HG03442 (cell line): ENCODE results near the gene TTC32.

ENCODE experiments used
- ATAC-seq: cut with Tn5 transposase; IDR thresholded peaks from one replicate; pipeline ENCODE4 v1.9.1; 2021; ENCODE audit warnings: mild to moderate bottlenecking, moderate library complexity; ENCODE audit not compliant: unreplicated experiment

TTC32 gene

DNA sequence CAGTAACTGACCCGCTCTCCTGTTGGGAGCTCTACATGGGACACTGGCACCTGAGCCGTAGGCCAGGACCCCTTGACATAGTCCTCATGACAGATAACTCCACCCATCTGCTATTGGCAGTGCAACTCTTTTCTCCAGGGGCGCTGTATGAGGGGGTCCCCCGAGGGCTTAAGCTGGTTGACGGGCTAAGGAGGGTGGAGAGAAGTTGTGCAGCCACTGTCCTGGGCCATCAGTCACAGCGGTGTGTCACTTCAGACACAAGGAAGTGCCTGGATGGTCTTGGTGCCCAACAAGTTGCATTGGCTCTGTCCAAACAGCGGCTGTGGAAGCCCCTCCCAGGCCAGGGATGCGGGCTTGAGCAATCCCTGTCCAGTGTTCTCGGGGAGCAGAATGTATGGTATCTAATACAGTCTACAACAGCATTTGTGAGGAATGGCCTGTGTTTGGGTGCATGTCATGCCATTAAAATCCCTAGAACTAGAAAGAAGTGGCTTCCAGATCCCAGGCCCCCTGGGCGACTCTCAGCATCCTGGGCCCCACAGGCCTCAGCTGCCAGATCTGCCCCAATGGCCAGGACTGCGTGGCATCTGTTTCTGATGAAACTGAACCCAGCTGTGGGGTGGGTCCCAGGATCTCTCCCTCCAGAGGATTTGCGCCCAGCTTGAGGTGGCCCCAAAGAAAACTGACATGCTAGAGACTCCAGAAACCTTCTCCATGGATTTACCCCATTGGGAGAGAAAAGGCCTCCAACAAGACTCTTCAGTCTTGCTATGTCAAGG is 23.3 kb downstream of the TTC32 start:
- ATAC-seq: no peak

DNA sequence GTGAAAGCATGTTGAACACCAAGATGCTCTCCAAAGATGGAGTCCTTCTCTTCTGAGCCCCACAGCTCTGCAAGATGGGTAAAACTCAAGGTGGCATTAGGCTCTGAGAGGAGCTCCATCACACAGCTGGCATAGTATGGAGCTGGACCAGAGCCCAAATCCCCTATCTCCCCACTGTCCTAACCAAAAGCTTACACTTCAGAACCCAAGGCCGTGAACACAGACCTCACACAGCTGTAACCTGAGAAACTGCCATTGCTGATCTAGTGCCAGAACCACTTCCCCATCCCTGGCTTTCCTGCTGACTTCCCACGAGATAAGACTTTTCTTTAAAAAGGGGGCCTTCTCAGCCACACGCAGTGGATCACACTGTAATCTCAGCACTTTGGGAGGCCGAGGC is 25.0 kb downstream of the TTC32 start:
- no peak for ATAC-seq

DNA sequence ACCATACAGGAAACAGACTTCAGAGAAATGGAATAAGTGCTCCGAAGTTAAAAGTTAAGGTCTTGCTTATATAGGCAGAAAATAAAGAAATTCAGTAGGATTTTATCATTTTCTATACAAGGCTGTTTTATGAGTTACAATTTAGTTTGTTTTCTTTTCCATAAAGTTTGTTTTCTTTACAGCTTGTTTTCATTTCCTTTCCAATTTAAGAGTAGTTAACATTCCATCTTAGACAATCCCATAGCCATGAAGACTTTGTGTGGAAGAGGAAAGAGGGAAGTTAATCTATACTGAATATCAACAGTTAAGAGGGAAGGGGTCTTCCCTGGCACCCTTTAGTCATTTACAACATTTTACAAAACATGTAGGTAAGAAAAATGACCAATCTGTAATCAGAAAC is 26.5 kb downstream of the TTC32 start:
- no peak for ATAC-seq

DNA sequence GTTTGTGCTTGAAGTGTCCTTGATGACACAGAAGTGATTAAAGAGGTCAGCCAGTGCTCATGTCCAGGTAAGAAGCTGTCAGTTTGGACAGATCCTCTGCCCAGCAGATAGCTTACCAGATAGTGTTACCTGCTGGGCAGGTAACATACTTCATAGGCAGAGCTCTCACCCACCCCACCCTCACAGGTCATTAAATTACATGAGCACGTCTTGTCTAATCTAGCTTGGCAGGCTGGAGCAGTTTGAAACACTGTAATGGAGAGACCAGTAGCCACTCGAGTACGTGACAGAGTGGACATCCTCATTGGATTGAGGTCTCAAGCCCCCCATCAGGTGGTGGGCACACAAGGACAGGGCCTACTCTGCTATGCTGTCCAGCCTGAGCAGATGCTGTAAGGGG is 27.1 kb downstream of the TTC32 start:
- no peak for ATAC-seq

DNA sequence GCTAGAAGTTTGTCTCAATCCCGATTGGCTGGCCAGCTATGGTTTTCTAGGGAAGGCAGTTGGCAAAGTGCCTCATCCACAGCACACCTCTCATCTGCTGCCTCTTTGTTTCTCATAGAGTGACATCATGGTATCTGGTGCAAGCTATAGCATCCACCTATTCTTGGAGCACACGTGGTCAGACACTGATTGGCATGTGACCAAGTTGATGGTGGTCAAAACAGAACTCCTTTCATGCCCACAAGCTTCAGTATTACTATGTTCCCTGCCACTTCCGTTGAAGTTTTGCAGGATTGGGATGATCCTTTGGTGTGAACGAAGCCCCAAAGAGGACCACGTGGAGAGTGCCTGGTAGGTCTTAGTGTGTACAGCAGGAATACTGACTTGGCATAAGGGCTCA is 28.8 kb downstream of the TTC32 start:
- ATAC-seq: no peak

DNA sequence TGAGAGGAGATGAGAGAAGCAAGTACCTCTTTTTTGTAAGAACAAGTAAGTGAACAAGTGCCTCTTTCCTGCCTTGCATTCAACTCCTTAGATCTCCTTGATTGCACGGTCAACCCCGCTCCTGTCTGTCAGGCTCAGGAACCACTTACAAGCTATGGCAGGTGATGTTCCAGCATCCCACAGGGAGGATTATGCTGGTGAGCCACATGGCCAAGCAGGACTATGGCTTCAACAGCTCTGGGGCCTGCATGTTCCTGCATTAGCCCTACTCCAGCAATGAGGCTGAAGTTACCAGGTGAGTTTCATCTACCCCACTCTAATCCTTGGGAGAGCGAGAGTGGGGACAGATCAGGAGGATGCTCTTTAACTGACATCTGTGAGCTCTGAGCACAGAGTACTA is 29.5 kb downstream of the TTC32 start:
- no peak for ATAC-seq

DNA sequence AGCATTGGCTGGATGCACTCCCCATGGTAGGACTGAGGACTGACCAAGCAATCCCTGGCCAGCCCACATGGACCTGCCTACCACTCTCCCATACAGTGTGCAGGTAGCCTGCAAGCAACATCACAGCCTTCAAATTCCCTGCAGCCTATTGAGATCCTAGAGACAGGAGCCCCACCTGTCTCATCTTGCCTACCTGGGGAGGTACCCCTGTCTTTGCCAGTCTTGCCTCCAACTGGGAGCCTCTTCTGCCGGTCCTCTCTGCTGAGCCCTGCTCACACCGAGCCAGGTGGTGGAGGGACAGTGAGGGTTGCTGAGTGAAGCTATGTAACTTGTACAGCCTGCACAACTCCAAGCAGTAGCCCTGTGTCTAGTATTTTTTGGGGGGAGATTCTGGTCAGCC is 29.9 kb downstream of the TTC32 start:
- ATAC-seq: no peak

DNA sequence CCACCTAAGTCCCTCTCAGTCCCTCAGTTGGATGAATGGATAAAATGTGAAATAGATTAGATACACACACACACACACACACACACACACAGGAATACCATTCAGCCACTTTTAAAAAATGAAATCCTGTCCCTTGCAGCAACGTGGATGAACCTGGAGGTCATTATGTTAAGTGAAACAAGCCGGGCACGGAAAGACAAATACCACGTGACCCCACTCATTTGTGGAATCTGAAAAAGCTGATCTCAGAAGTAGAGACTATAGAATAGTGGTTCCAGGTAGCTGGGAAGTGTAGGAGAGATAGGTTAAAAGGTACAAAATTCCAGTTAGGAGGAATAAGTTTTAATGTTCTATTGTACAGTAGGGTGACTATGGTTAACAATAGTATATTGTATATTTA is 31.0 kb downstream of the TTC32 start:
- ATAC-seq: no peak

DNA sequence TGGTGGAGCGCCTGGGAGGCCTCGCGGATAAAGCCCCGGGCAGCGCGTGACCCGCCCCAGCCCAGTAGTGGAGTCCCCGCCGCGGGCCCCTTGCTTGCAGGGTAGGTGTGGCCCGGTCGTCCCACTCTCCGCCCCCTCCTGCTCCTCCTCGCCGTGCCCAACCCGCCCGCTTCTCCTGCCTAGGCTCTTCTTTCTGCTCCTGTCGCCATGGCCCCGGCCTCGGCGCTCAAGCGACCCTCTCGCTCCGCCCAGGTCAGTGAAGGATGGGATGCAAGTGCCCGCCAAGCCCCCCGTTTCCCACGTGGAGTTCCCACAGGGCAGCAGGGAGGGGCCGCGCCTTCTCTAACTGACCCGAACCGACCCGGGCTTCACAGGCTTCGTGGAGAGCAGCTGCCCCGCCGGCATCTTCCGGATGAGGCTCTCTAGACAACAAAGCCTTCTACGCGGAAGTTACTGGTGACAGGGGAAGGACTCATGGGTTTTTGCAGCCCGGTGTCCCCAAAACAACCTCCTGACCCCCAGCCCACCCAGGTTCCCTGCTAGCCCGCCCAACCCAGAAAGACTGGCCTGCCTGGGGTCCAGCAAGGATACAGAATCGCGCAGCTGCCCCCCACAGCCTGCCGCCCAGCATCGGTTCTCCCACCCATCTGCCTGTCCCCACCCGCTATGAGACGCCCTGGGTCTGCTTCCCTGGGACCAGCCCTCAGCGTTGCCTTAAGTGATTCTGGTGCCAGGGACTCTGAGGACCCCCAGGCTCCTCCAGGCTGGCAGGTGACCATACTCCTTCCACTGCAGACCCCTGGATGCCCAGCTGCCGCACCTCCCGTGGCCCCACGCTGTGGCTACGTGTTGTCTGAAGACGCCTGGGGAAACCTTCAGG is 32.8 kb downstream of the TTC32 start:
- ATAC-seq: peak; percentile 79

DNA sequence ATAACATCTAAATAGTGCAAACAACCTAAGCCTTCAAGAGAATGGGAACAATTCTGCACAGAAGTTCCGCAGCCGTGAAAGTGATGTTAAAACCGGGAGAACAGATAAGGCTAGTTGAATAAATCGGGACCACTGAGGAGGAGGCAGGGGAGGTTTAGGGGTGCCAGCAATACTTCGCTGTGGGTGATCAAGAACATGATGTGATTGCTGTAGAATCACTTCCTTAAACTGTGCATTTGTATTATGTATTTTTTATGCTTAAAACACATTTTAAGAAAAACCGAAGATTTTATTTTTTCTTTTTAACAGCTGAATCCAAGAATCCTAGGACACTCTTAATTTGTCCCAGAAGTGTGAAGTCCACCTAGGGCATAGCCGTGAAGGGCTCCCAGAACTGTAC is 33.6 kb downstream of the TTC32 start:
- peak; percentile 1 for ATAC-seq

DNA sequence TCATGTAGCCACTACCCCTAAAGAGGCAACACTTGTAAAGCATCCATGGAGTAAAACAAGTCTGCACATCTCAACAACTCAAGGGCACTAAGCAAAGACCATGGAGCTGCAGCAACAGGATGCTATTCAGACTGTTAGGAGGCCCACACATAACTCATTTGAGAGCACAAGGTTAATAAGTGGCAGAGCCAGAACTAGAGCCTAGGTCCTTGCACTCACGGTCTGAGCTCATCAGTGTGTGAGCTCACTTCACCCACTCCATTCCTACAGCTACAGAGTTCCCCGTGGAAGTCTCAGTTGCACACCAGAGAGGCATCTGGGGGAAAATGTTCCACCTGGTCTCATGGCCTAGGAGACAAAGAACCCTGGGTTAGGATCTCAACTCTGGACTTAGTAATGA is 35.0 kb downstream of the TTC32 start:
- ATAC-seq: no peak

DNA sequence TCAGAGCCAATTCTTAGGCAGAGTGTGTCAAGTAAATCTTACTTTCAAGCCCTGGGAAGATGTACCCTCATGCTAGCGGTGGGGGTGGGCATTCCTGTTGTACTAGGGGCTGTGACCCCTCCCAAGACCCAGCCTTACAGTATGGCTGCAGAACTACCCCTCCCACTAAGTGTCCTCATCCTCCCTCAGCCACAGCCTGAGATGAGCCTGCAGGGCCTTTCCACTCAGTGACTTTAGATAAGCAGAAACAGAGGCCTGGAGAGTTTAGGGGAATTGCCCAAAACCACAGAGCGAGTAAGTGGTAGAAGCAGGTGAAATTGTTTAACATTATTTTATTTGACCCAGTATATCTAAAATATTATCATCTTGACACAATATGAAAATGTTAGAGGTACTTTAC is 36.6 kb downstream of the TTC32 start:
- ATAC-seq: peak; percentile 21

DNA sequence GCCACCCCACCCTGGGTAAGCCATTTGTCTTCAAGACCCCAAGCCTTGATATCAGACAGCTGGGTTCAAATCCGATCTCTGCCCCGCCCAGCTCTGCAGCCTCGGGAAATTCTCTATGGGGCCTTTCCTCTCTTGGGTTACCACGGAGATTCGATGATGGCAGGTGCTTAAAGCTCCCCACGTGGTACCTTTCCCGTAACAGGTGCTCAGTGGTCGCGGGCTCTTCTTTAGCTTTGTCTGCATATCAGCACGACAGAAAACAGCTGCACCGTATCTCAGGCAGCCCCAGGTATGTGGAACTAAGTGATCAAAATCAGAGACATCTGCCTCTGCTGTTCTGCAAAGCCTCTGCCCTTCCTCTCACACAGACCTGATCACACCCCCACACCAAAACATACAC is 37.4 kb downstream of the TTC32 start:
- ATAC-seq: no peak

DNA sequence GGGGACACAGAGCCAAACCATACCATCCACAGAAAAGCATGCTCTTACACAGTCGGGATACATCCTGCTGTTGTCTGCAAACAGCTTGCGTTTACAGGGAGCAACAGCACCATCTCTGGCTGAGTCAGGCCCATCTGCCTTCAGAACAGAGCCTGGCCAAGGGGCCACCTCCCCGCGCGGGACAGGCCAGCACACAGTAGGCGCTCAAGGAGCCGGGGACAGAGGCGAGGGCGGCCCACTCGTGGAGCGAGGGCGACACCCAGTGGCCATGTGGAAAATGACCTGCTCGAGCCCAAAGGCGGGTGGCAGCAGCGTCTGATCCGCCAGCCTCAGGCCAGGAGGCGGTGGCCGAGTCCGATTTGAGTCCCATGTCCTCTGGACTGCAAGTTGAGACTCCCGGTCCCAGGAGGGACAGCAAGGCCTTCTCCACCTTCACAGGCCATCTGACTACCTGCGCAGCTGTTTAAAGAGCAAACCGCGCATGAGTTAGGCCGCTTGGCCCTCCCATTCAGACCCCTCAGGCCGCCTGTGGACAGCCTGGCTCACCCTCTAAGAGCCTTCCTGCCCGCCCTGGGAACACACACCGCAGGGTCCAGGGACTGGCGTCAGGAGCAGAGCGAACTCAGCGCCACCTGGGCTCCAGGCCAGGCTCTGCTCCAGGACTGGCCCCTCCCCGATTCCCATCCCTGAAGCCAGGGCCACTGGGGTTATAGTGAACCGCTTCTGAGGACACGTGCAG is 38.3 kb downstream of the TTC32 start:
- ATAC-seq: peak; percentile 77

DNA sequence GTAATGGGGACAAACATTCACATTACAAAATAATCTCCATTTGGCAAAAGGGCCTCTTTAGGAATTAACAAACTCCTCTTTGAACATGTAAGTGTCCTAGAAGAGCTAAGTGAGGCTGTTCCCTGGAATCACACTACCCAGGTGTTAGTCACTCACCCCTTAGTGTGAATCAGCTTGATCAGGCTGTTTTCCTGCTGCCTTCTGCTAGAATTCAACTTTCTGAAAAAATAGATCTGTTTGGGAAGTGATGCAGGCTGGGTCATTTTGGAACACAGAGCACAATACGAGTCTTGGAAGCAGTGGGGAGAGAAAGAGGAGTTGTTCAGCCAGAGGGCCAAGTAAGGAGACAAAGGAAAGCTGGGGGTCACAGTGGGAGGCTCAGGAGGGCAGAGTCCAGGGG is 40.0 kb downstream of the TTC32 start:
- no peak for ATAC-seq

DNA sequence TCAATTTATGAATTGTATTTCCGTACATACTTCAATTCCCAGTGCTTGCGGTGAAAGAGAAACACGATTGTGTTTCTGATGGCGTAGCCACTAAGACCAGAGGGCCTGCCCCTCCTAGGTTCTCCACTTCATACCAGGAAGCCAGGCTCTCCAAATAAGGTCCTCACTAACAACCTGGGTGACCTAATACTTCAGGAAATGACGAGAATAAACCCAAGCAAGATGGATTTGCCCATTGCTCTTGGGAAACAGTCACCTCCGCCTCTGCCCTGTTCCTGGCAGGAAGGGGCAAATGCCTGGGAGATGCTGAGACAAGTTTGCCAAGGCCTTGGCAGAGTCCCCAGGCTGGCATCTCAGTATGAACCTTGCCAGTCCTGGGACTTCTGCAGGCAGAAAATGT is 41.8 kb downstream of the TTC32 start:
- no peak for ATAC-seq

DNA sequence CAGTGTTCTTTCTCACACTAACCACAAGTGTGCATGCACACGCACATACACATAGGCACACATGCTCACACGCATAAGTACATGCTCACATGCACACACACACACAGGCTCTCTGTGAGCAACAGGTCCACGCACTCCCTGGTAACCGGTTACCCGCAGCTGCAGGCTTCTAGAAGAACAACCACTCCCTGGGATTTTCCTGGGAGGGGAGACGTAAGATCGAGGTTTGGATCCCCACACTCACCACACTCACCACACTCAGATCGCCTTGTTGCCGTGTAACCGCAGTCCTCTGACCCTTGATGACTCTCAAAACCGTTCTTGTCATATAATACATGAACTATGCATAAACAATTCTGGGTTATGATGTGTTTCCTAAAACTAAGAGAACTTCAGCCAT is 42.2 kb downstream of the TTC32 start:
- ATAC-seq: no peak

DNA sequence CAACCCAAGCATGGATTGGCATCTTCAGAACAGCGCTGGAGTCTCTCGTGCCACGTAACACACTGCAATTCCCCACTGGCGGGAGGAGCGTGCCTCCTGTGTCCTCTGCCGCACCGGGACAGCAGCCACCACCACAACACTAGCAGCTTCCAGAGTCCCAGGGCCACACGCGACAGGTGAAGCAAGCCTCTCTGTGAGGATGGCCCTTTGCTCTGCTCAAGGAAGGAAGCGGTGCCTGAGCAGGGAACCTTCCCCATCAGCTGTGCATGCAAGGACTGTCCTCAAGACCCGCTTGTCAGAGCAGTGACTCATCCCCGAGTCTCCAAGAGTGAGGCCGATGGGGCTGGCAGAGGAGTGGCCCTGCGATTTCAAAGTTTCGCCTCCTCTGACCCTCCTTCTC is 44.0 kb downstream of the TTC32 start:
- ATAC-seq: no peak

DNA sequence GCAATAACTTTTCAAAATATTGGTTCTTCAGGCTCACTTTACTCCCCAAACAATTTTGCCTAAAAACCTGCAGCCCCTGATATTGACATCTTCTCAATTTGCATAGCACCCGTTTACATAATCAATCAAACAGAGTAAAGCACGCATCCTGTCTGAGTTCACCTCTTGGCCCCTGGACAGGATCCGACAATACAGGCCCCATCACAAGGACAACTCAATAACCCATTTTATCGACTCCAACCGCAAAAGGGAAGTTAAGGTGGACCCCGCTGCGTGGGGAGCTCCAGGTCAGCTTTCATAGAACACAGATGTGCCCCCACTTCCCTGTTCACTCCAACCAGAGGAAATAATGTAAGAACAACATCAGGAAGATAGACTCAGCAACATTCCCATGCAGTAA is 44.7 kb downstream of the TTC32 start:
- no peak for ATAC-seq

DNA sequence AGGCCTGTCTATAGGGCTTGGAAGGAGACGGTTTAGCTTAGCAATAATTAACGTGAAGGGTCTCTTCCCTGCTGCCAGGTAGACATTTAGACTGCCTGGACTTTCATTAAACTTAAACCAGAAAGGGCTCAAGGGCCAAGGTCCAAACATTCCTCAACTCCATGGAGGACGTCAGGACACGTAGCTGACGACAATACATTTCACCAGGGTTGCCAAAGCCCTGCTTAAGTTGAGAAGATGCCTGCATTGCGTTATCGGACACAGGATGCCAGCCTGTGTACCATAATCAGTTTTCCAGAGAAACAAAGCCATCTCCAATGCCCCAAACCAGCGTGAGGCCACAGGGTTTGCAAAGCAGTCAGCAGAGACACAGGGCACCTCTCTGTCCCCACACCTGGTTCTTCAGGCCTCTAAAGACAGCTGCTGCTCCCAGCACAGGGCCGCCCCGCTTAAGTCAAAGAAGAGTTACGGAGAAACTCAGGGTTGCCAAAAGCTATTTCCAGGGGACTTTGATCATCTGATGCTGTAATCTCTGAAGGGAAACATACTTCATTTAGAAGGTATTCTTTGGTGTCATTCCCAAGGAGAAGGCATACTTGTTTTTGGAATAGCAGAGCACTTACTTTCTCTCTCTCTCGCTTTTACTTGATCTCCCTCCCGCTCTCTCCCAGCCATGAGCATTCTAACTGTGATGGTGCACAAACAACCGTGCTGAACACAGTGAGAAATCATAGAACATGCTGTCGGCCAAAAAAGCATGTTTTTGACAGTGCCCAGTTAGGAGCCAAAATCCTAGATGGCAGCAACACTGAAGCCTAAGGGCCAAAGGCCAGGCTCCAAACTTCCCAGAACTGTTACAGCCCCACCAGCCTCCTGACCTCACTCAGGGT is 46.0 kb downstream of the TTC32 start:
- ATAC-seq: no peak
